Measurements from ENCODE around the gene REEP2. TPM values are rescaled to one million over a fixed set of nuclear protein-coding genes. Genes with fewer than 3 reads are reported as not detected.

Gene REEP2
- total RNA-seq, 1 experiment from 2014 or later, result 4.9 TPM

GRCh38 chr5:138448481-138449398, 9.9 kb downstream of the REEP2 start (continued):
- no peak for TF ChIP-seq REST (IDR thresholded peaks at IDR 0.05; ENCODE audit: low read depth)
- TF ChIP-seq MAX (IDR thresholded peaks at IDR 0.05), result no peak

- H3K4me3 ChIP-seq (replicated peaks in 1 of 2; ENCODE audit: low read depth in 1 of 2, low read length in 2 of 2), result peak overlapping the region; percentile 13 to 22; a peak in 2 of 4 replicates
- H3K9ac ChIP-seq (ENCODE audit: low read length), result peak overlapping the region; percentile 34; the same call in 1 of the 2 replicates
- POLR2A ChIA-PET, result interaction anchor here (0.8 to 1.5 kb wide), 5 partner anchors 12 to 96 kb away, joined by 3 to 4 read pairs (median 4); partner anchors contain the start of genes EGR1 and ETF1
- ATAC-seq, result peak; percentile 97
- H3K4me2 ChIP-seq (ENCODE audit: low read length), result peak overlapping the region; percentile 72
- peak; percentile 52 for DNase-seq (ENCODE audit: low read depth, low spot score)
- H3K4me1 ChIP-seq (ENCODE audit: control insufficient read depth in 1 of 2, insufficient read depth in 2 of 2, low read length in 2 of 2), result peaks cover 10 to 17% of the 10 kb centered on the region in 2 experiments
- peak overlapping the region; percentile 89 for H2AFZ ChIP-seq (ENCODE audit: low read depth, low read length, poor library complexity, severe bottlenecking)
- TF ChIP-seq CEBPB (IDR thresholded peaks at IDR 0.05; ENCODE audit: low read depth) (no peak), ZFX (IDR thresholded peaks at IDR 0.05) (no peak), RAD21 (IDR thresholded peaks at IDR 0.05; ENCODE audit: low read depth) (peak; percentile 94), FOSL1 (IDR thresholded peaks at IDR 0.05; ENCODE audit: low read depth) (no peak), POLR2A (IDR thresholded peaks at IDR 0.05; ENCODE audit: borderline replicate concordance, extremely low read depth, insufficient read depth, insufficient read length) (no peak), EGR1 (IDR thresholded peaks at IDR 0.05; ENCODE audit: low read depth) (peak; percentile 98), CTCF (IDR thresholded peaks at IDR 0.05 in 2 of 3, conservative IDR thresholded peaks at IDR 0.05 in 1 of 3; ENCODE audit: borderline replicate concordance in 1 of 3, insufficient read depth in 1 of 3, low read depth in 2 of 3, low read length in 2 of 3) (peak; percentile 91 to 96 (median 96))
- H3K9me2 ChIP-seq (ENCODE audit: insufficient read depth), result no peaks in the 10 kb centered on the region
- H3K27me3 ChIP-seq (ENCODE audit: insufficient read depth, low read length), result no peaks in the 10 kb centered on the region
- no TSS peak for BruUV-seq (replicated peaks)
- no peaks in the 10 kb centered on the region for H4K20me1 ChIP-seq (ENCODE audit: insufficient read depth)
- CTCF ChIA-PET, result interaction anchor here (1.1 to 4.4 kb wide), 6 partner anchors 12 to 54 kb away, joined by 3 to 51 read pairs (median 6); partner anchors contain the start of gene EGR1
- RAD21 ChIA-PET (ENCODE audit: low non-redundant PET in 1 of 2, low total read pairs in 2 of 2, uncharacterized antibody in 2 of 2, unreplicated experiment in 2 of 2), result interaction anchor here (0.9 to 1.1 kb wide), 2 partner anchors 54 to 55 kb away, joined by 4 to 7 read pairs; no protein-coding TSS in a partner anchor
- no peak overlapping the region for H3K27ac ChIP-seq (ENCODE audit: low read depth, low read length)
- intact Hi-C loops (cut with micrococcal nuclease), result loop anchor here (1.0 to 10.0 kb wide), 4 partner anchors 54 to 822 kb away; no protein-coding TSS in a partner anchor
- H3K36me3 ChIP-seq (ENCODE audit: control insufficient read depth in 1 of 2, insufficient read depth in 2 of 2, low read length in 2 of 2), result no peaks in the 10 kb centered on the region
- H3K9me3 ChIP-seq (ENCODE audit: control insufficient read depth in 1 of 2, insufficient read depth in 1 of 2, low read depth in 1 of 2, low read length in 2 of 2), result no peaks in the 10 kb centered on the region
- no peaks in the 10 kb centered on the region for H3K79me2 ChIP-seq (ENCODE audit: insufficient read depth, low read length)
Observed at GRCh38 chr5:138449501-138450239, 10.8 kb downstream of the REEP2 start.
